NCI-H1105 (cell line): ENCODE data around the gene UROC1.

Experiments
- DNase-seq: peaks from one replicate; lab custom pipeline; 2025; lab: John Stamatoyannopoulos, UW

Gene UROC1

DNA sequence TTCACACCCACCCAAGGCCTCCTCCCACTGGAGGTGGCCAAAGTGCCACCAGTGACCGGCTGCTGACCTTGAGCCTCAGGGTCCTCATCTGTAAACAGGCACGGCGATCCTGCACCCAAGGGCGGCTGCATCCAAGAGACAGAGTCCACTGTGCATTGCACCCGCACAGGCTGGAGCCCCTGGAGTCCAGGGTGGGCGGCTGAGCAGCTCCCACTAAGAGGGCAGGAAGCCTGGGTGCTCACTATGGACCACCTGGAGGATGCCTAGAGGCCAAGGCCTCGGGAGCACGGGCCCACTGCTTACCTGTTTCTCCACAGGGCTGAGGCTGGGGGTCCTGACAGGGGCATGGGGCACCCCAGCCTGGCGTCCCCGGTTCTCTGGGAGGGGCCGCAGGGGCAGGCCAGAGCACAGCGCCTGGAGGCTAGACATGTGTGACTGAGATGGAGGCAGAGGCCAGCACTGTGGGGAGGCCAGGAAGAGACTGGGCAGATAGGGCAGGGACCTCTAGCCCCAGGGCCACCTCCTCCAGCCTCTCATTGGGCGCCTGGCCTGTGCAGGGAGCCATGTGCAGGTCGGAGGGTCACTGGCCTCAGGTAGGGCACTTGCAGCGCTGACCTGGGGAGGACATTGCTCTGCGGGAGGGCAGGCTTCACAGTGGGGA, at the start of gene UROC1:
TSS of gene UROC1 (minus strand) at position 483 of the 661 bp plus-strand sequence. CDS start at position 429, 54 bp downstream.
- no peak for DNase-seq

DNA sequence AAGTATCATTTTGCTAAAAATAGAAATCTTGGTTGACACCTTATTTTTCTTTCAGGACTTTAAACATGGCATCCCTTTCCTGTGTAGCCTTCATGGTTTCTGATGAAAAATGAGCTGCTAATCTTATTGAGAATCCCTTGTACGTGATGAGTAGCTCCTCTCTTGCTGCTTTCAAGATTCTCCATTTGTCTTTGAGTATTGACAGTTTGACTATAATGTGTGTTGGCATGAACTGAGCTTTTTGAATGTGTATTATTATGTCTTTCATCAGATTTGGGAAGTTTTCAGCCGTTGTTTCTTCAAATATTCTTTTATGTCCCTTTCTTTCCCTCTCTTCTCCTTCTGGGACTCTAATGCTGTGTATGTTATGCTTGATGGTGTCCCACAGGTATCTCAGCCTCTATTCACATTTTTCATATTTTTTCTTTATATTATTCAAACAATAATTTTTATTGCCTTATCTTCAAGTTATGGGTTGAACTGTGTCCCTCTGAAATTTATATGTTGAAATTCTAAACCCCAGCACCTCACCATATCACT, 45.2 kb upstream of the UROC1 start:
- DNase-seq: no peak

DNA sequence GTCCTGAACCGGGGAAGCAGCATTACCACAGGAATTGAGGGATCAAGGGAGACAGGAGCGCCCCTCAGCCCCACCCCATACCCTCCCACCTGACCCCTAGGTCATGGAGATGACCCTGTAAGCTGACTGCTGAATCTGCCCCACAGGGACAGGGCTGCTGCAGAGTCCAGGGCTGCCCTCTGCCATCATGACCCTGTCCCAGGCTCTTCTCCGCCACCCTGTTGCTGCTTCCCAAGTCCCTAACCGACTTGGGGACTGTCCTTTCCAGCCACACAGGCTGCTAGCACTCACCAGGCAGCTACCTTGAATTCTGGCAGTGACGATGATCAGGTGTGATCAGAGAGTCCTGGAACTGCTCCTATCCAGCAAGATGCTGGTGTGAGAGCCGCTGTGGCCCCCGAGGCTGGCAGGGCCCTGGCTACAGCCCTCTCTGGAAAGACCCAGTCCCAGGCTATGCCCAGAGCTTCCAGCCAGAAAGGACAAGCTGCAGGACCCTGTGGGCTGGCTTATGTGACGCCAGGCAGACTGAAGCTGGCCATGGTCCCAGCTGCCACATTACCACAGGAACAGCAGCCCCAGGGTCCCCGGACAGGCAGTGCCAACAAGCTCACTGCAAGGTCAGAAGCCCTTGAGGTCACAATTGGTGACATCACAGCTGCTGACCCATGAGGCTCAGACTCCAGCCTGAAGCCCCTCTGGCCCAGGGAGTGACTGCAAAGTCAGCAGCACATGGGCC, 40.9 kb upstream of the UROC1 start, which contains the start of gene C3orf22:
TSS of gene C3orf22 (minus strand) at position 597 of the 736 bp plus-strand sequence. CDS start 5,542 bp downstream, outside the sequence.
- no peak for DNase-seq

DNA sequence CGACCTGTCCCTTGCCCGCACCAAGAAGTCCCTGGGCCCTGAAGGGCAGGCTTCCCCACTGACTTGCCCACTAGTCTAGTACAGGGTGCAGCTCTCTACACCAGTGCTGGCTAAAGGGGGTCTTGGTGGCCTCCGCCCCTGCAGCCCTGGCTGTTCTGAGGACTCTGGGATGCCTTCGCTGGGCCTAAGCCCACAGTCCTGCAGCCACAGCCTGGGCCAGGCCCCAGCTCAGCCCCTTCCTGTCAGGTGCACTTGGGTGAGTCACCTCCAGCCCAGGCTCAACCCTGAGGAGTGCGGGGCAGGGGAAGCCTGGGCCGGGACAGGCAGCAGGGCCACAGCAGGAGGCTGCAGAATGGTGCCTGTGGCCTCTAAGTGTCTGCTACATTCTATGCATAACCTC, 40.2 kb upstream of the UROC1 start:
- DNase-seq: no peak

DNA sequence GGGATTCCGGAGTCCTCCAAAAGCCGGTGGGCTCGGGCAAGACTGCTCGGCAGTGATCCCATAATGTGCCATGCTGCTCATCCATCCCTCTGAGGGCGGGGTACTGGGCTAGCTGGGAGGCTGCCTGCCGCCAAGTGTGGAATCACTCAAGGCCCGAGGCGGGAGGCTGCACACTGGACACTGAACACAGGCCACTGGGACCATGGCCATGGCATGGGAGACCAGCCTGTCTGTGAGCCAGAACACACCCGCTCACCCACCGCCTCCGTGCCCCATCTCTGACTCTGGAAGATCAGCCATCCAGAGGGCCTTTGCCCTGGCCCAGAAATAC, 39.8 kb upstream of the UROC1 start:
- no peak for DNase-seq

DNA sequence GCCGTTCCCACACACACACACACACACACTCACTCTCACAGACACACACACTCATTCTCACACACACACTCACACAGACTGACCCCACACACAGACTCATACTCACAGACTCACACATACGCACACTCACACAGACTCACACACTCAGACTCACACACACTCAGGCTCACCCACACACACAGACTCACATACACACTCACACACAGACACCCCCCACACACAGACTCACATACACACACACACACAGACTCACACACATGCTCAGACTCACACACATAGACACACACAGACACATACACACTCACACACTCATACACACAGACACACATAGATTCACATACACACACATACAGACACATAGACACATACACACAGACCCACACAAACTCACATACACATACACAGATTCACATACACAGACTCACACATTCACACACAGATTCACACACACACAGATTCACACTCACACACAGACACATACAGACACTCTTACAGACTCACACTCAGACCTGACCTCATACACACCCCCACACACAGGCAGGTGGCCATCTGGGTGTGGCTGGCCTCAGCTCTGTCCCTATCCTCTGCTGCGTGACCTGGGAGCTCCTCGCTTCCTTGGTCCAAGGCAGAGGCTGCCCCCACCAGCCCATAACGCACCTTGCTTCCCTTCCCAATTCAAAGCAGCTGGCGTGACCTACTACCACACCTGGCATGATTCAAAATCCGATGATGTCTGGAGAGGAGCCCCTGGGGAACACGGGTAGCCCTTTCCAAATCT, 39.3 kb upstream of the UROC1 start:
- no peak for DNase-seq

DNA sequence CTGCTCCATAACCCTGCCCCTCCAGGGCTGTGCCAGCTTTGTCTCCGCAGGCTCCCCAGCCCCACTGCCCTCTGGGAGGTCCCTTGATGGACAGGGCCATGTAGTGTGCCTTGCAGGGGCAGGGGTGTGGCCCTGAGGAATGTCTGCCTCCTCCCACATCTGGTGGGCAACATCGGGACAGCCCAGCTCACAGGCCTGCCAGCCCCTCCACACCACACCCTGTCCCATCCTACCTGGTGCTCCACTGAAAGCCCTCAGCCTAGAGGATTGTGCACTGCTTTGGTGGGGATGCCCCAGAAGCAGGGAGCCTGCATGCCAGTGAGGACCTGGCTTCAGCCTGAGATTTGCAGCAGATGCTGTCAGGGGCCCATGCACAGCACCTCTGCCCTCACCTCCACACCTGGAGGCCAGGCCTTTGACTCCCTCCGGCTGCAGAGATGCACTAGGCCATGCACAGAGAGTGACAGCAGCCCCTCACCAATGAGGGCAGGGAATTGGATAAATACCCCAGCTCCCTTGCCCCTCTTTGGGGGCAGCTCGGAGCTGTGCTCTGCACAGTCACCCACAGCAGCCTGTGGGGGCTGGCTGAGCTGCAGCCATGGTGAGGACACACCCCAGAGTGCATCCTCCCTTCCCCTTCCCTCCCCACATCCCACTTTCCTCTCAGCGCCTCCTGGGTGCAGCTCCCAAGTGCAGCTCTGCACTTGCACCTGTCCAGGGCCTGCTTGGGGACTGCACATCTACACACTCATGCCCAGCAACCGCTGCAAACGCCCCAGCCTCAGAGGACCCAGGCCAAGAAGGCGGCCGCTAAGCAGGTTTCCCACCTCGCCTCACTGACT, 38.4 kb upstream of the UROC1 start:
- DNase-seq: no peak

DNA sequence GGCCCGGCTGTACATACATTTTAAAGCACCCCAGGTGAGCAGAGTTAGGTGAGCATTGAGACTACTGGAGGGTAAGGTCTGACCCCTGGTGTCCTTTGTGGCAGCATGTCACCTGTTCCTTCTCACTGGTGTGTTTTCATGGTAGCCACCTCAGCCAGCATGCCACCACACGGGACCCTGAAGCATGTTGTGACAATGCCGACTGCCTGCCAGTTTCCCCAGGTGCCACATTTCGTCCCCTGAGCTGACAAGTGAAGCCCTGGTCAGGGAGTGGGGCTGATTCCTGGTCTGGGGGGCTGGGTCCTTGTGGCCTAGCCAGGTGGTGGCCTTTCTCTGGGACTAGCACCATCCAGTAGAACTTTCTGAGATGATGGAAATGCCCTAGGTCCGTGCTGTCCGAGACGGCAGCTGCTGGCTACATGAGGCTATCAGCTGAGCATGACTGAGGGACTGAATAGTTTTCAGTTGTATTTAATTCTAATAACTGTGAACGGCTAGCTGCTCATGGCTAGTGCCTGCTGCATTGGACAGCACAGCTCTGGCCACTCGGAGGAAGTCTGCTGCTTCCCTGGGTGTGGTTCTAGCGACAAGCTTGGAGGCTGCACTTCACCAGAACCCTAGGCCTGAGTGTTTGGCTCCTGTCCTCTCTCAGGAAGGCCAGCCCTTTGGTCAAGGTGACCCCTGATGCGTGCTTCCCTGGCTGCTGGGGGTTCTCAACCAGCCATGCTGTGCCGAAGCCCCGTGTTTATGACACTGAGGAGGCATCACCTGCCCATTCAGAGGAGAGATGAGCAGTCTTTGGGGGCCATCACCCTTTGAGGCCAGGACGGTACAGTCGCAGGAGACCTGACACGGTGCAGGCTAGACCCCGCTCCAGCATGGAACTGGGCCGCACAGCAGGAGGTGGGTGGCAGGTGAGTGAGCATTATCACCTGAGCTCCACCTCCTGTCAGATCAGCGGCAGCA, 37.3 kb upstream of the UROC1 start:
- DNase-seq: no peak

DNA sequence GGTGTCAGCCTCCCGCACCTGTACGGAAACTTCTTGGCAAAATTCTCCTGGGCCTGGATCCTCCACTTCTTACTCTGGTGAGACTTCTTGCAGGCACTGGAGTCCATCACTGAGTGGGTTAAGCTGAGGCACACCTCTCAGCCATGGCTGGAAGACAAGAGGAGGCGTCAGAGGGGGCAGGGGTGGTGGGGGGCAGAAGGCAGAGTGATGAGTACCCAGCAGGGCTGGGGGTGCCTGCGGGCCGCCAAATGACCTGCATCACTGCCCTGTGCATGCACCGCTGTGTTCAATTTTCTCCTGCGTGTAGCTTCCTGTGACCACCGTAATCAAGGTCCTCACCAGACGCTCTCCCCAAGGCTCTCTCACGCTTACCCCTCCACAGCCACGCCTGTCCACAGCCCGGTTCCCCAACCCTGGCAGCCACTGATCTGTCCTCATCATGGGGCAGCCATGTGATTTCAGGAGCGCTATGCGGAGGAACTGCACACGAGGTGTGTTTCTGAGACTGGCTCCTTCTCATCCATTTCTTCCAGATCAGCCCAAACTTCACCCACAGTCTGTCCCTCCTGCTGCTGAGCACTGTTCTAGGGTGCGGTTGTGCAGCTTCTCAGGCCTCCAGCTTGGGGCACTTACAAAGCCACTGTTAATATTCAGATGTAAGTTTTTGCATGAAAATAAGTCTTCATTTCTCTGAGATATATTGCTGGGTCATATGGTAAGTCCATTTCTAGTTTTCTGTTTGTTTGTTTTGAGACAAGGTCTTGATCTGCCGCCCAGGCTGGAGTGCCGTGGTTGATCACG, 35.9 kb upstream of the UROC1 start:
- DNase-seq: no peak

DNA sequence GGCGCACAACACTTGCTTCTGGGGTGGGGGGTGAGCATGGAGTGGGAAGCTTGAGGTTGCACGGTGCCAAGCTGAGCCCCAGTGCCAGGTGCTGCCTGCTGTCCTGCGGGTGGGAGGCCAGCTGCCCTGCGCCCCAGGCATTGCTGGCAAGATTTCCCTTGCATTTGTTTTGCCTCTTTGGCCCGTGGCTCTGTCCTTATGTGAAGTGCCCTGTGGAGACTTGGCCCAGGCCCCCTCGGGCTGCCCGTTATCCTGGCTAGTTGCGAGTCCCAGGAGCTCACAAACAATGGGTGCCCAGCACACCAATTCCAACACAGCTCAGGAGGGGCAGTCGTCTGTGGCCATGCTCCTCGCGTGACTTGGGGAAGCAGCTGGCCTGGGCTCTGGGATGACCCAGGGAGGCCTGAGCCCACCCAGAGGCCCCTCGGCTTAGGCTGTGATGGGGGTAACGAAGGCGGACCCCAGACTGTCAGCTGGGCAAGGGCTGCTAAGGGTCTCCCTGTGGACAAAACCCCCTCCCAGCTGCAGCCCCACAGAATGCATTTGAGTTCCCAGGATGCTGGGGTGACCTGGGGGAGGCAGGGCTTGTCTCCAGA, 35.2 kb upstream of the UROC1 start:
- no peak for DNase-seq

DNA sequence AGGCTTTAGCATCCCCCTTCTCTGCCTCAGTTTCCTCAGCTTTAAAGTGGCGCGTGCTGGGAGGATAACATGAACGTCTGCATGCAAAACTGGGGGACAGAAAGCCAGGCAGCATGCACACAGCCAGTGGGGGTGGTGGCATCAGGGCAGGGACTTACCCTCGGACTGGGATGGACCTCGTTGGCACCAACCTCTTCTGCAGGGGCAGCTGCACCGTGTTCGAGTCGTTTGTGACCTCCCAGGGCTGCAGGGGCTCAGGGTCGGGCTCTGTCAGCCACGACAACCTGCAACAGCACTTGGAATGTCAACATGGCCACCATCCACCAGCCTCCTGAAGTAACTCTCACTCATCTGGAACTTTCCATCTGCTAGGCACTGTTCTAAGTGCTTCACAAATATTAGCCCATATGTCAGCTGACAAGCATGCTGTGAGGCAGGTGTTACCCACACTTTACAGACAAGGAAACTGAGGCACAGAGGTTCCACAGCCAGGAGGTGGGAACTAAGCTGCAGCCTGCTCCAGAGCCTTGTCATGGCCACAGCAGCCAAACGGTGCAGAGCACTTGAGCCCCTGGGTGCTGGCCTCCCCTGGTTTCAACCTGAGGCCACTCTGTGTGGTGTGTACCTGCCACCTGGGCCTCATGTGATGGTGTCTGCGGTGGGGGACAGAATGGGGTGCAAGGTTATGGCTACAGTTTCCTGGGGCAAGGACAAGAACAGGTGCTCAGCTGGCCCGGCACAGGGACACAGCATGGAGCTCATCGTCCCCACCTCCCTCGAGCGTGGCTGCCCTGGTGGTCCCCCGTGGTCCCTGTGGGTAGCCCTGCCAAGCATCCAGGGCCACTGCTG, 34.5 kb upstream of the UROC1 start:
- no peak for DNase-seq

DNA sequence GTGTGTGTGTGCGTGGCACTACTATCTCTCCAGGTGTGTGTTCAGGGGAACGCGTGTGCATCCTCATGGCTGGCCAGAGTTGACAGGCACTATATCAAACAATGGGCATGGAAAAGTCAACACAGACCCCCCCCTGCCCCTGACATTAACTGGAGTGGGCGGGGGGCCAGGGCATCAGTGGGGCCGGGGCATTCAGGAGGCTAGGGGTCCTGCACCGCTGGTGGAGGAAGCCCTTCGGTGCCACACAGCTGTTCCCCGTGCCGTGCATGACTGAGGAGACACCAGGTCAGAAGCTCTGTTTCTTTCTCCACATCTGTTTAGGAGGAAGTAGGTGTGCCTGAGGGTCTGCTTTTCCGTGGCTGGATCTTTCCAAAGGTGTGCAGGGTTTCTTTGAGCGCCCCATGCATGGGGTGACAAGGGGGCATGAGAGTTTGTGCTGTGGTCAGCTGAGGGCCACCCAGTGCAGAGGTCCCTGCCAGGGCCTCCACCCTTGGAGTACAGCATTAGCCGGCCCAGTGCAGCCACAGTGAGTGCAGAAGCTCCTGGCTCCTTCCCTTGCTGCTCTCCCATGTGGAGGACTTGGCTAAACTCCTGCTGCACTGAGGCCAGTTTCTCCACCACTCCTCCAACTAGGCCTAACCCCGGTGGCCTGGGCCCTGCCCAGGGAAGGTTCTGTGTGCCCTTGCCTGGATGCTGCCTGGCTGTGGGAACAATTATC, 33.7 kb upstream of the UROC1 start:
- no peak for DNase-seq

DNA sequence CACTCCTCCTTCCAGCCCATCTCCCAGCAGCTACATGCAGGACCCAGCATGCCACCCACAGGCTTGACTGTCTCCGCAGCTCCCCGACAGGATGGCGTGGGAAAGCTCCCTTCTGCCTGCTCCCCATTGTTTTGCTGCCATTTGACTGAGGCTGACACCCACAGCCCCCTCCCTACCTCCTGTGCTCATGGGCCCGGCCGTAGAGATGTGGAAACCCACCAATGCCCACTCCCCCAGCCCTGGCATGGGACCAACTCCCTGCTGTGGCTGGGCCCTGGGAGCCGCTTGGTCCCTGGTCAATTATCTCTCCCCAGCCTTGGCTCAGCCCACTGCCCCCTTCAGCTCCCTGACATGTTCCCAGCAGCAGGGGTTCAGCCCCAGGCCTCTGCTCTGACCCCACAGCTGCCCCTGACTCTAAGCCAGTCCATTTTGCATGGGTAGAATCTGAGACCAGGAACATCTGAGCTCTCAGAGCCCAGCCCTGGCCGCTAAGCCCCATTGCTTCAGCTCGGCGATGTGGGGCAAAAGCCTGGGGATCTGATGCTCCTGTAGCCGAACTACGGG, 33.0 kb upstream of the UROC1 start:
- DNase-seq: no peak

DNA sequence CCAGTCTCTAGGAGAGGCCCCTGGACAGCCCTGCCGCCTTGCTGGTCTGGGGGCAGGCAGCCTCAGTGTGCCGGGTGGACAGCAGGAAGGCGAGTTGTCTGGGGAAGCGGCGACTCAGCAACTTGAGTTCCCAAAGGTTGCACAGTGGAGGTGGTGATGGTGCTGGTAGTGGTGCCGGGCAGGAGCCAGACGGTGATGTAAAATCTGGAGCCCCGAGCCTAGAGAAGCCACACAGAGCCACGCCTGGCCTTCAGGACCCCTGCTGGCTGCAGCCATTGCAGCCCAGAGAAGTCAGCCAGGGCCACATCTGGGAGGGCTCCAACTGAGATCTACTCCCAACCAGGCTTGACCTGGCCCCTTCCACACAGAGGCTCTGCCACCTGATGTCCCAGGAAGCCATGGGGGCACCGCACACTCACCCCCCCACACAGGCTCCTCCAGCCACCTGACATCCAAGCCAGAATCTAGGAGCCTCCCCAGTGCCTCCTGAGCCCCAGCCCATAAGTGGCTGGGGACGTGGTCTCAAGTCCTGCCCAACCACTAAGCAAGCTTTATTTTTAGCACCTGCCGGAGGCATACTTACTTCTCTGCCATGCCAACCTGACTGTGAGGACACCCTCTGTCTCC, 32.4 kb upstream of the UROC1 start:
- no peak for DNase-seq

DNA sequence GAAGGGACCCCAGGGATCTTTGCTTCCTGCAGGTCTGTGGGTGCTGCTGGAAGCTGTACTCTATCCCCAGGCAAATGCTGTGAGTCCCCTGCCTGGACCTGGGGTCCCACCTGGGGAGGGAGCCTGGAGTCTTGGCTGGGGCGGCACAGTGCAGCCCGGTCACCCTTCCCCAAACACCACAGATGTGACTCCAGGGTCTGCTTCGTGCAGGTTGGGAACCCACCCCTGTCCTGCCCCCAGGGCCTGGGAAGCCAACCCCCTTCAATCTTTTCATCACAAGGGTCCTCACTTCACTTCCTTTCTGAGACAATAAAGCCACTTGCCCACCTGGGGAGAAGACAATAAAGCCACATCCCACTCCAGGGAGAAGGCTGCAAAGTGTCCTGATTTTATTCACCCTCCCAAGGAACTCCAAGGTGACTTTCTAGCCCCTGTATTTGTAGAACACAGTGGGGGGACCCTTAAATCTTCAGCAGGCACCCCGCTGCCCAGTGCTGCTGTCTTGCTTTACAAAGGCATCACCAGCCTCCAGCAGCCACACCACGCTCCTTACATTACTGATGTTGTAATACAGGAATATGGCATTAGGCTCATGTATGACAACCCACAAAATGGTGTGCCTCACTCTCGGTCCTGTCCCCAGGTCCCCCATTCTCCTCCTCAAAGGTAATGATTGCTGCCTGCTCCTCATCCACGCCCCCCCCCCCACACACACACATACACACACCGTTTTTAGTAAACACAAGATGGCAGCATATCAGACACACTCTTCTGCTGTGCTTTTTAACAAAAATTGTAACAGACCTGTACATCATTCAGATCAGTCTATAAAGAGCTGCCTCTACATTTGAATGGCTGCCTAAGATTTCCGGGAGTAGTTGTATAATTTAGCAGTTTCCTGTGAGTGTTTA, 31.2 kb upstream of the UROC1 start:
- no peak for DNase-seq

DNA sequence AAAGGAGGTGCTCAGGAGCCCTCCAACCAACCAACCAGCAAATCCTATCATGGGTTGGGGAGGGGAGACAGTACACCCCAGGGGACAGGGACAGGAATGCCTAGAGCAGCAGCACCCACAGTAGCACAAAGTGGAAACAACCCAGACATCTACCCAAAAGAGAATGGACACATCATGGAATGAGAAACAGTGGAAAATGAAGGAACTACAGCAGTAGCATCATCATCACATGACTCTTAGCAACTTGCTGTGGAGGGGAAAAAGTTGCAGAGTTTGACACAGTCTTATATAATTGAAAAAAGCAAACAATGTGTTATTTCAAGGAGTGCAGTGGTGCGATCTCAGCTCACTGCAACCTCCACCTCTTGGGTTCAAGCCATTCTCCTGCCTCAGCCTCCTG, 30.1 kb upstream of the UROC1 start:
- no peak for DNase-seq
